Tongue (tissue), 1 donor: ENCODE data around the gene PCYOX1L. TPM values are rescaled to one million over a fixed set of nuclear protein-coding genes. Genes with fewer than 3 reads are reported as not detected.

ENCODE experiments used
- total RNA-seq: library from RNA; depleted of rRNA; stranded (reverse); fragments of >200 nt; gene quantifications from one replicate; pipeline ENCODE4 v1.2.3, GENCODE V29; 2014

The PCYOX1L gene
- total RNA-seq, 1 donor from 2014 or later: 8.1 TPM

Other genes starting within 250 kb of the PCYOX1L start
- 25.4 TPM for gene ABLIM3, start 216.6 kb upstream of the PCYOX1L start, total RNA-seq
- 121 TPM for gene AFAP1L1, start 86.2 kb upstream of the PCYOX1L start, total RNA-seq
- 19.6 TPM for gene GRPEL2, start 12.5 kb upstream of the PCYOX1L start, total RNA-seq
- 56.1 TPM for gene IL17B, start 21.2 kb downstream of the PCYOX1L start, total RNA-seq
- gene CSNK1A1, start 193.4 kb downstream of the PCYOX1L start, total RNA-seq: 340 TPM
- gene ARHGEF37, start 223.5 kb downstream of the PCYOX1L start, total RNA-seq: 5.5 TPM